GM19438 (cell line): Measurements from ENCODE around the gene HOXC9.

Source experiments
- ATAC-seq: cut with Tn5 transposase; IDR thresholded peaks from one replicate; pipeline ENCODE4 v1.9.1; 2021; ENCODE audit warnings: low read depth; ENCODE audit not compliant: unreplicated experiment

Gene HOXC9

GRCh38 chr12:53963005-53963404, 37.0 kb upstream of the HOXC9 start:
- no peak for ATAC-seq

GRCh38 chr12:53963434-53964314, 36.3 kb upstream of the HOXC9 start:
- ATAC-seq: no peak

DNA sequence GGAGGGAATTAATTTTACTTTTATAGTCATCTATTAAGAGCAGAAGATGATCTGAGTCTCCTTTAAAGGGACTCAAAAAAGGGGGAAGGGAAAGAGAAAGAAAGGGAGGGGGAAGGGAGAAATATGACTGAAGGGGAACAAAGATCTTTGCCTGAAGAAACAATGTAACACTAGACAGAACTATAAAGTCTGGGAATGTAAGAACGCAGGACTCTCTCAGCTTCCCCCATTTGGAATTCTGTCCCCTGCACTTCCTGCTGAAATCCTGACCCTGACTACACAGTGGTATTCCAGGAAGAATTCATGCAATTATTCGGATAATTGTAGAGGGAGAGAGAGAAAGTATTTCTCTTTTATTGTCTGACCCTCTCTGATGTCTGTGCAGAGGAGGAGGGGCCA, 35.6 kb upstream of the HOXC9 start:
- no peak for ATAC-seq

DNA sequence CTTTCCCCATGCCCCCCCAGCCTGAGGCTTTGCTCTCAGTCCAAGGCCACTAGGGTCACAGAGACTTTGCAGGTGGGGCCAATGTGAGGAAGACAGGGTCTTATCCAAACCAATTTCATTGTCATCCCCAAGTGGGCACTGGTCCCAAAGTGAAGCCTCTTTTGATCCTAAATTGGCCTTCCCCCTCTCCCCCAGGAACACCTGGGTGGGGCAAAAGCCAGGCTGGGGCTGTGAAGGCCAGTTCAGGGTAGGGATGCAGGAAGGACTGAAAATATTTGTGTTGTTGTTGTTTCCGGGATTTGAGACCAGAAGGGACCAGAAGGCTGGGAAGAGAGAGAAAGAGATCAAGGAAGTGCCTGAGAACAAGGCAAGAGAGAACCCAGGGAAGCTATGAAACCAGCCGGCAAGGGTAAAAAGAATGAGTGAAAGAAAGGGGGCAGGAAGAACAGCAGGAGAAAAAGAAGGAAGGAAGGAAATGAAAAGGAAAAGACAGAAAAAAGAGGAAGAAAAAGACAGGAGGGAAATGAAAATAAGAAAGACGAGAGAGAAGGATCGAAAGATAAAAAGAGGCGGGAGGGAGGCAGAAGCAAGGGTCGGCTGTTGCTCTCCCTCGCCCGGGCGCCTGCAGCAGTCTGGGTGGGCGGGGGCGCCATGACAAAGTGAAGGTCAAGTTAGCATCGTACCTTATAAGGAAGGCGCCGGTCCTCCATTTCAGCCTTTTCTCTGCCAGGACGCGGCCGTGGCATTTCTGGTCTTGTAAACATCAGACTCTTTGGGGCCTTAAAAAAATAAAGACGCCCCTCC, 34.5 kb upstream of the HOXC9 start:
- no peak for ATAC-seq

DNA sequence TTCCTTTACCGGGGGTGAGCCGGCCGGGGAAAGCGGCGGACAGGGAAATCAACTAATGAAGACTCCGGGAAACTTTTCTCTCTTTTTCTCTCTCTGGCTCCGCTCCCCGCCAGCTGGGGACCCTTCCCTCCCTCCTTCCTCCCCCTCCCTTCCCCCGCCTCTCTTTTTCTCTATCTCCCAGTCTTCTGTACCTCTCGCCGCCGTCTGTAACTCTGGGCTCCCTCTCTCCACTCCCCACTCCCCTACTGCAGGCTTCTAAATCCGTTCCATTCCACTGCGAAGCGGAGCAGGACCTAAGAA, 33.9 kb upstream of the HOXC9 start:
- no peak for ATAC-seq

- no peak for ATAC-seq
Observed at GRCh38 chr12:53966385-53967133, 33.4 kb upstream of the HOXC9 start.

DNA sequence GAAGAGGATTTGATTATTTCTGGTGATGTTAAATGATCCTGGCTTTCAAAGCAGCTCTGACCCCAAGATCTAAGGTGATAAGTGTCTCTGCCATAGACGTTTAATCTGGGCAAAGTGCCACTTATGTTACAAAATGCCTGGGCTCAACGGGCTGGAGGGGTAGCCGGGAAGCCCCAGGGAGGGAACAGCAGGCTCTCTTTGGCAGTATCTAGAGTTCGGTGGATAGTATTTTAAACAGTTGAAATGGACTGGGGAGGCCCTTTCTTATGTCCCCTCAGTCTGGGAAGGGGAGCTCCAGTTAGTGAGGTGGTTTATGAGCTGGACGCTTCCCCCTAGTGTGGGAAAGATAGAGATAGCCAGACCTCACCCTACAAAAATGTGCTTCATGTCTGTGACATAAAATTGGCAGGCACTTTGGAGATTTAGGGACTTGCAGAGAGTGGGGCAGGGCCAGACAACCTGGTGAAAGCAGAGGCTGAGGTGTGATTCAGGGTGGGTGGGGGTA, 32.5 kb upstream of the HOXC9 start:
- ATAC-seq: no peak

DNA sequence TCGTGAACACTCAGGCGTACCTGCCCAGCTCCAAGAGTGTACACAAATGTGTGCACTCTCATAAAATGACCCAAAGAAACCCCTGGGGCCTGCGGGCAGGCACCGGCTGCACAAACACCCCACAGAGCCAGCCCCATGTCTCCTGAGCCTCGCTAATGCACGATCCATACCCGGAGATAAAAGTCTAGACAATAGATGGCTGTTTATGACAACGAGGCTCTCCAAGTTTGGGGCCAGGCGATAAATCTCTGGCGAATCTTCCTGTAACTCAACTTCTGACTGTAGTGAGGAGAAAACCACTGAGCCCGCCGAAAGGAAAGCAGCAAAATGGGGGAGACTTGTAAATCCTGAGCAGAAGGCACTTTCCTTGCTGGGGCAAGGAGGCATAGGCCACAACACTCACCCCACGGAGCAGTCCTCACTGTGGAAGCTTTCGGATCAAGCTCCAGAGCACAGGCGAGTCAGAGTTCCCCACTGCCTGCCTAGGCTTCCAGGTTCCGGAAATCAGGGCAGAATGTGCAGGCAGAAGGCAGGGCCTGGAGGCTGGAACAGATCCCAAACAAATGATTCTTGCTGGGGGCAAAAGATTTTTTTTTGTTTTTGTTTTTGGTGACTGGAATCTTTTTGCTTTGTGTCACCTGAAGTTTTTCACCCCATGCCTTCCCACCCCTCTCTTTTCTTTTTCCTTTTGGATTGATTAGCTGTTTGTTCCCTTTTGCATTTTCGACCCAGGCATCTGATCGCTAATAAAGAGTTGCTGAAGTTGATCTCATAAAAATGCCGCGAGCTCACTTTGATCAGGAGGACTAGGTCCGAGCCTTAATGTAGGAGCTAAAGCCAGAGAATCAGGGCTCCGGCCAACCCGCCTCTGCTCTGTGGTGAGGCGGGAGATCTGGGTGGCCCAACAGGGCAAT, 31.5 kb upstream of the HOXC9 start:
- ATAC-seq: no peak

GRCh38 chr12:53969588-53970259, 30.2 kb upstream of the HOXC9 start:
- ATAC-seq: no peak

GRCh38 chr12:53970451-53970850, 29.5 kb upstream of the HOXC9 start:
- ATAC-seq: no peak

- no peak for ATAC-seq
Observed at GRCh38 chr12:53971129-53971528, 28.8 kb upstream of the HOXC9 start.

DNA sequence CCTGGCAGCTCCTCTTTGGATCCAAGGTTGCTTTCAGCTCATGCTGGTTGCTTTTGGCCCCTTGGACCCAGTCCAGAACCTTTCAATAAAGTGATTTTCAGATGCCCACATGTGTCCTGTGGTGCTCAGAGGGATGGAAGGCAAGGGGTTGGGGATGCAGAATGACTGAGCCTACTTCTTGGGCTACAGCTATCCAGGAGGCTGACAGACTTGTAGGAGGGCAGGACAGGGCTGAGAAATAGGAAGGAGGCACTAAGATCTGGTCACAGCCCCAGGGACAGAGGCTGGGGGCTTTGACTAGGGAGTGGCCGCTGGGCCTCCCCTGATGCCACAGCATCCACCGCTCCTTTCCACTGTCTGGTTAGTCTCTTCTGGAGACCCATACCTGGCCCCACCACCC, 28.3 kb upstream of the HOXC9 start:
- ATAC-seq: no peak

DNA sequence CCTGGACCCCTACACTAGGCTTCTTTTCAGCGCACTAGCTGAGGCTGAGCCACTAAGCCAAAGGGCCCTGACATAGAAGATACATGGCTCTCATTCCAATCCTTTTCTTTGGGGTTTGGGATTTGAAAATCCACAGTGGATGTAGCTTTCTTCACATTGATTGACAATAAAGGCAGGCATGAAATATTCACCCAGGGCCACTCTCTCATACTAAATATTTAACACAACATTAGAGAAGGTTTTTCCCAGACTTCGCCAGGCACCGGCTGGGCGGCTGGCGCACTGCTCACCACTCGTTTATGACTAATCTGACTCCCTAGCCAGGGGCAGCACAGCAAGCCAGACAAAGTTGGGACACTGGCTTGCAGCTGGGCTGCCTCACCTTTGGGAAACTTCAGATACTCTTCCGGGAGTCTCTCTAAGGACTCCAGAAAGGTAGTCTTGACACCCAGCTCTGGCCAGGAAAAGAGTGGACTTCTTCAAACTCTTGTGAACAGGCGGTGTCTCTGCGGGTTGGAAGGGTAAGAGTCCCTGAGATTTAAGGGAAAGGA, 27.7 kb upstream of the HOXC9 start:
- ATAC-seq: no peak

- ATAC-seq: no peak
Observed at GRCh38 chr12:53972722-53973235, 27.2 kb upstream of the HOXC9 start, which contains the start of gene HOXC11. Gene HOXC11 (plus strand): TSS chr12:53973126. CDS start chr12:53973242, 116 bp downstream.

- no peak for ATAC-seq
Observed at GRCh38 chr12:53973236-53974042, 26.5 kb upstream of the HOXC9 start.

DNA sequence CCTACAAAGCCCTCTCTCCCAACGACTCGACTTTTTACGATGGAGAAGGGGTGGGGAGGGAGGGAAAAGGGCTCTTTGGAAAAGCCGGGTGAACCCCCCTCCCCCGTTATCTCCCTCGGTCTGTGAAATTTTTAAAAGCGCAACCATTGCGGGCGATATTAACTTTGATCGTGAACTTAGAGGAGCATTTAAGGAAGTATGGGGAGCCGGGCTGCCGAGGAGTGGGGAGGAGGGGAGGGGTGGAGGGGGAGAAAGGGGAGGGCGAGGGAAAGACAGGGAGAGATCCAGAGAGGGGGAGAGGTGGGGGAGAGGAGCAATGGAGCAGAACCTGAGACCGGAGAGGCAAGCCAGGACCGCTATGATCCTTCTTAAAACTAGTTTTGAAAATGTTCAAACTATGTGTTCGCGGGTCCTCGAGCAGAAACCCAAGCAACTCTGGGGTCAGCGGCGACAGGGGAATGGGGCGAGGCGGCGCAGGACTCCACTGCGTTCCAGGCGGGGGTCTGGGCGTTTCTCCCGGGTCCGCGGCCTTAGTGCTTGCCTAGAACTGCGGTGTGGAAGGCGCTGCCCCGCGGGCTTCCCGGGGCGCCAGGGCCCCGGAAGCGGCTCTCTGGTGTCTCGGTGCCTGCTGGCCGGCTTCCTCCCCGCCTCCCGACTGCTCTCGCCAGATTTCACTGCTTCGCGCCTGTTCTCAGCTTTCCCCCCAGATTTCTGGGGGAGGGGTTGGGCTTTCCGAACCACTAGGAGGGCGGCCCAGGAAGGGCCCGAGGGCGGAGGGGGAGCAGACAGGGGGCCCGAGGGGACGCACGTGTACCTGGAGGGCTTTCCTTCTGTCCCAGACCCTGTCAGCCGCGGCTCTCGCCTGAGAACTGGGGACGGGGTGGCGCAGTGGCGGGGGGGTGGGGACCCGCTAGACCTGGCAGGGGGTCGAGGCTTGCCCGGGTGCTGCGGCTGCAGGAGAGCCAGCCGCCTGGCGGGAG, 25.6 kb upstream of the HOXC9 start, which contains the start of gene HOTAIR:
Gene HOTAIR, minus strand, starts transcription at position 871 of the 980 bp plus-strand sequence.
- no peak for ATAC-seq

GRCh38 chr12:53975064-53975471, 24.9 kb upstream of the HOXC9 start:
- ATAC-seq: no peak
